ENCODE measurements around the gene HIP1R. TPM values are rescaled to one million over a fixed set of nuclear protein-coding genes. Genes with fewer than 3 reads are reported as not detected.
A peak's percentile ranks its signal among the peaks of the same experiment; 100 is the strongest.
"Not testable (repeated sequence)": the region's sequence is repeated elsewhere in the genome, so short reads cannot be mapped to it uniquely, and the experiment has no call there.

Gene HIP1R
- polyA plus RNA-seq, 2 of the 4 experiments (the other 2 are of a cell fraction) = 9.0 to 10.6 TPM

DNA sequence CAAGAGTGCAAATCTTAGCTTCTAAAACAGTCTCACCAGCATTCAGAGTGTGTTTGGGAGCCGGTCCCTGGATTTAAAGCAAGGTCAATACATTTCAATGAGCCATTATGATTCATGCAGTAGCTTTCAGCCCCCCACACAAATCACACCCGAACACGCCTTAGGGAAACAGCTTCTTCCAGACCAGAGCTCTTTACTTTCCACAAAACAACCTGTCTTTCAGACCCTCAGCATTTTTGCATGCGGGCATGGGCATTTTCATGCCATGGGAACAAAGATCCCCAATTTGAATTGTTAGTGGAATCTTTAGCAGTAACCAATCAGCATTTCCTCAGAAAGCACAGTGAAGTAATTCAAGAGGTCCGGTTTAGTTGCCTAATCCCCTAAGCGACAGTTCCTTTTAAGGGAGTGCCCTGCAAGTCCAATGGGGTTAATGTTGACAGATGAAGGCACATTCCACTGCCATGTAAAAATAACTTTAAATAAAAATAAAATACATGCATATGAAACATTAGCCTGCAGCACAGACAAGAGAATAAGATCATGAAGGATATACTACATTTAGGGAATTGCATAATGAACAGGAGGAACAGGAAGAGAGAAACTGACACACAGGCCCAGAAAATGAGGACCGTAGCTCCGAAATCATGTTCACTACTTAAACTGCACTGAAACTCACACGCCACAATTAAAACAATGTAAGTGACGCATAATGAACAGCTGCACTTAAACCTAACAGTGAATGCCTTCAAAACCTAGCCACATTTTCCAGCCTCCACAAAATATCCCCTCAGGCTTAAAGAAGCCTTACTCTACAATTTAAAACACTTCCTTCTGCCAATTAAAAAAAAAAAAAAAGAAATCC, 56.6 kb downstream of the HIP1R start:
- DNase-seq (ENCODE audit: low read depth in 1 of 2, low spot score in 1 of 2) (peak in 1 of 2 experiments; percentile 52), ATAC-seq (peak in 1 of 2 experiments; percentile 7; a peak in 1 of 6 replicates)

GRCh38 chr12:122892724-122893123, 57.5 kb downstream of the HIP1R start:
- H3K4me3 ChIP-seq; H3K9me3 ChIP-seq; DNase-seq (ENCODE audit: low read depth in 1 of 2, low spot score in 1 of 2); ATAC-seq; POLR2A ChIA-PET; FAIRE-seq: not testable (repeated sequence)
- H3K27ac ChIP-seq = peak overlapping the region in 1 of 2 experiments; percentile 72; a peak in 2 of 6 replicates
- CTCF ChIA-PET = interaction anchor here (0.6 to 4.9 kb wide), 4 partner anchors 13 to 772 kb away, joined by 3 to 28 read pairs (median 4); no protein-coding TSS in a partner anchor
- 95% methylated on average over 9 of the region's 9 CpGs for WGBS (ENCODE audit: missing lambda C conversion rate)
- peaks cover 68% of the 10 kb centered on the region for H3K4me1 ChIP-seq
- peak overlapping the region; percentile 78 for H3K4me2 ChIP-seq

More for the DNA sequence above, 56.6 kb downstream of the HIP1R start:
- H3K4me1 ChIP-seq = peaks cover 76% of the 10 kb centered on the region
- ChIA-PET POLR2A (interaction anchor here (0.6 kb wide), 3 partner anchors 11 to 66 kb away, joined by 3 to 5 read pairs (median 3); no protein-coding TSS in a partner anchor), CTCF (interaction anchor here (0.7 to 8.0 kb wide), 13 partner anchors 9 to 346 kb away, joined by 3 to 51 read pairs (median 5); partner anchors contain the start of gene OGFOD2)
- peak overlapping the region; percentile 41 to 72 for H3K27ac ChIP-seq
- no peak for FAIRE-seq
- TF ChIP-seq FOSL2 (IDR thresholded peaks at IDR 0.05) (no peak), FOSL2 (CRISPR knock-in tag; IDR thresholded peaks at IDR 0.05) (peak; percentile 40; the same call in 1 of the 2 replicates), ZFP36 (IDR thresholded peaks at IDR 0.05; ENCODE audit: borderline replicate concordance, partially characterized antibody) (no peak), JUNB (IDR thresholded peaks at IDR 0.05) (0 out of 2 replicates have a peak, but pooled peaks have one; percentile 14), PHF8 (IDR thresholded peaks at IDR 0.05; ENCODE audit: borderline replicate concordance, low read depth) (no peak), CEBPB (IDR thresholded peaks at IDR 0.05) (peak; percentile 36 to 40; a peak in 1 of 4 replicates)
- H3K9me3 ChIP-seq = no peaks in the 10 kb centered on the region
- no peak overlapping the region for H3K4me3 ChIP-seq
- peak overlapping the region; percentile 78 for H3K4me2 ChIP-seq
- WGBS (ENCODE audit: missing lambda C conversion rate) = 35% methylated on average over 10 of the region's 10 CpGs

- FAIRE-seq = no peak
- TF ChIP-seq SMC3 (IDR thresholded peaks at IDR 0.05) = no peak
- no peak for TF ChIP-seq SREBF2 (IDR thresholded peaks at IDR 0.05)
- TF ChIP-seq, protein P1, sequence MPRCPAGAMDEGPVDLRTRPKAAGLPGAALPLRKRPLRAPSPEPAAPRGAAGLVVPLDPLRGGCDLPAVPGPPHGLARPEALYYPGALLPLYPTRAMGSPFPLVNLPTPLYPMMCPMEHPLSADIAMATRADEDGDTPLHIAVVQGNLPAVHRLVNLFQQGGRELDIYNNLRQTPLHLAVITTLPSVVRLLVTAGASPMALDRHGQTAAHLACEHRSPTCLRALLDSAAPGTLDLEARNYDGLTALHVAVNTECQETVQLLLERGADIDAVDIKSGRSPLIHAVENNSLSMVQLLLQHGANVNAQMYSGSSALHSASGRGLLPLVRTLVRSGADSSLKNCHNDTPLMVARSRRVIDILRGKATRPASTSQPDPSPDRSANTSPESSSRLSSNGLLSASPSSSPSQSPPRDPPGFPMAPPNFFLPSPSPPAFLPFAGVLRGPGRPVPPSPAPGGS (IDR thresholded peaks at IDR 0.05) = no peak
- TF ChIP-seq FOXS1 (CRISPR knock-in tag; IDR thresholded peaks at IDR 0.05) = no peak
- TF ChIP-seq, protein P2, sequence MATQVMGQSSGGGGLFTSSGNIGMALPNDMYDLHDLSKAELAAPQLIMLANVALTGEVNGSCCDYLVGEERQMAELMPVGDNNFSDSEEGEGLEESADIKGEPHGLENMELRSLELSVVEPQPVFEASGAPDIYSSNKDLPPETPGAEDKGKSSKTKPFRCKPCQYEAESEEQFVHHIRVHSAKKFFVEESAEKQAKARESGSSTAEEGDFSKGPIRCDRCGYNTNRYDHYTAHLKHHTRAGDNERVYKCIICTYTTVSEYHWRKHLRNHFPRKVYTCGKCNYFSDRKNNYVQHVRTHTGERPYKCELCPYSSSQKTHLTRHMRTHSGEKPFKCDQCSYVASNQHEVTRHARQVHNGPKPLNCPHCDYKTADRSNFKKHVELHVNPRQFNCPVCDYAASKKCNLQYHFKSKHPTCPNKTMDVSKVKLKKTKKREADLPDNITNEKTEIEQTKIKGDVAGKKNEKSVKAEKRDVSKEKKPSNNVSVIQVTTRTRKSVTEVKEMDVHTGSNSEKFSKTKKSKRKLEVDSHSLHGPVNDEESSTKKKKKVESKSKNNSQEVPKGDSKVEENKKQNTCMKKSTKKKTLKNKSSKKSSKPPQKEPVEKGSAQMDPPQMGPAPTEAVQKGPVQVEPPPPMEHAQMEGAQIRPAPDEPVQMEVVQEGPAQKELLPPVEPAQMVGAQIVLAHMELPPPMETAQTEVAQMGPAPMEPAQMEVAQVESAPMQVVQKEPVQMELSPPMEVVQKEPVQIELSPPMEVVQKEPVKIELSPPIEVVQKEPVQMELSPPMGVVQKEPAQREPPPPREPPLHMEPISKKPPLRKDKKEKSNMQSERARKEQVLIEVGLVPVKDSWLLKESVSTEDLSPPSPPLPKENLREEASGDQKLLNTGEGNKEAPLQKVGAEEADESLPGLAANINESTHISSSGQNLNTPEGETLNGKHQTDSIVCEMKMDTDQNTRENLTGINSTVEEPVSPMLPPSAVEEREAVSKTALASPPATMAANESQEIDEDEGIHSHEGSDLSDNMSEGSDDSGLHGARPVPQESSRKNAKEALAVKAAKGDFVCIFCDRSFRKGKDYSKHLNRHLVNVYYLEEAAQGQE (IDR thresholded peaks at IDR 0.05) = no peak
- no peak for TF ChIP-seq MAFK (IDR thresholded peaks at IDR 0.05; ENCODE audit: partially characterized antibody)
- TF ChIP-seq JUN (IDR thresholded peaks at IDR 0.05) = no peak
- TF ChIP-seq ESRRA (IDR thresholded peaks at IDR 0.05; ENCODE audit: borderline replicate concordance, low read length) = no peak
- no peak for TF ChIP-seq ZC3H11A (IDR thresholded peaks at IDR 0.05)
- no peak for TF ChIP-seq CHD4 (IDR thresholded peaks at IDR 0.05; ENCODE audit: borderline replicate concordance)
- TF ChIP-seq MYC (IDR thresholded peaks at IDR 0.05; ENCODE audit: borderline replicate concordance, low read length) = no peak
- no peak for TF ChIP-seq NFE2L2 (conservative IDR thresholded peaks at IDR 0.05; ENCODE audit: low read length)
- TF ChIP-seq, protein P3, sequence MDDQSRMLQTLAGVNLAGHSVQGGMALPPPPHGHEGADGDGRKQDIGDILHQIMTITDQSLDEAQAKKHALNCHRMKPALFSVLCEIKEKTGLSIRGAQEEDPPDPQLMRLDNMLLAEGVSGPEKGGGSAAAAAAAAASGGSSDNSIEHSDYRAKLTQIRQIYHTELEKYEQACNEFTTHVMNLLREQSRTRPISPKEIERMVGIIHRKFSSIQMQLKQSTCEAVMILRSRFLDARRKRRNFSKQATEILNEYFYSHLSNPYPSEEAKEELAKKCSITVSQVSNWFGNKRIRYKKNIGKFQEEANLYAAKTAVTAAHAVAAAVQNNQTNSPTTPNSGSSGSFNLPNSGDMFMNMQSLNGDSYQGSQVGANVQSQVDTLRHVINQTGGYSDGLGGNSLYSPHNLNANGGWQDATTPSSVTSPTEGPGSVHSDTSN (IDR thresholded peaks at IDR 0.05) = no peak
- no peak for TF ChIP-seq ZNF302 (CRISPR knock-in tag; IDR thresholded peaks at IDR 0.05)
- TF ChIP-seq CBX2 (IDR thresholded peaks at IDR 0.05; ENCODE audit: borderline replicate concordance, low read depth) = no peak
- TF ChIP-seq RNF2 (IDR thresholded peaks at IDR 0.05; ENCODE audit: borderline replicate concordance, low read depth) = no peak
- no peak for TF ChIP-seq ZFP36 (IDR thresholded peaks at IDR 0.05; ENCODE audit: borderline replicate concordance, partially characterized antibody)
- no peak for TF ChIP-seq USF2 (IDR thresholded peaks at IDR 0.05)
Measured at GRCh38 chr12:122893208-122894153, 58.2 kb downstream of the HIP1R start.

More at GRCh38 chr12:122893208-122894153, 58.2 kb downstream of the HIP1R start:
- POLR2A ChIA-PET = interaction anchor here (0.7 kb wide), 1 partner anchor 340 kb away, joined by 5 read pairs; the partner anchor contains the start of genes MPHOSPH9 and MTRFR
- DNase-seq (ENCODE audit: low read depth in 1 of 2, low spot score in 1 of 2) = no peak
- ATAC-seq = no peak
- Histone ChIP-seq H3K4me3 (no peak overlapping the region), H3K4me1 (peaks cover 65% of the 10 kb centered on the region), H3K9me3 (no peaks in the 10 kb centered on the region), H3K4me2 (peak overlapping the region; percentile 91), H3K27ac (no peak overlapping the region)
- 88% methylated on average over 7 of the region's 7 CpGs for WGBS (ENCODE audit: missing lambda C conversion rate)
- CTCF ChIA-PET = interaction anchor here (0.6 to 4.9 kb wide), 5 partner anchors 14 to 773 kb away, joined by 3 to 28 read pairs (median 3); no protein-coding TSS in a partner anchor

Data from A549 (cell line).